Measurements from ENCODE around the gene TBC1D9. TPM values are rescaled to one million over a fixed set of nuclear protein-coding genes. Genes with fewer than 3 reads are reported as not detected.
A peak's percentile ranks its signal among the peaks of the same experiment; 100 is the strongest.

The TBC1D9 gene
- total RNA-seq, 6 experiments from 2014 or later: 6.6 to 17.9 (median 9.4) TPM

DNA sequence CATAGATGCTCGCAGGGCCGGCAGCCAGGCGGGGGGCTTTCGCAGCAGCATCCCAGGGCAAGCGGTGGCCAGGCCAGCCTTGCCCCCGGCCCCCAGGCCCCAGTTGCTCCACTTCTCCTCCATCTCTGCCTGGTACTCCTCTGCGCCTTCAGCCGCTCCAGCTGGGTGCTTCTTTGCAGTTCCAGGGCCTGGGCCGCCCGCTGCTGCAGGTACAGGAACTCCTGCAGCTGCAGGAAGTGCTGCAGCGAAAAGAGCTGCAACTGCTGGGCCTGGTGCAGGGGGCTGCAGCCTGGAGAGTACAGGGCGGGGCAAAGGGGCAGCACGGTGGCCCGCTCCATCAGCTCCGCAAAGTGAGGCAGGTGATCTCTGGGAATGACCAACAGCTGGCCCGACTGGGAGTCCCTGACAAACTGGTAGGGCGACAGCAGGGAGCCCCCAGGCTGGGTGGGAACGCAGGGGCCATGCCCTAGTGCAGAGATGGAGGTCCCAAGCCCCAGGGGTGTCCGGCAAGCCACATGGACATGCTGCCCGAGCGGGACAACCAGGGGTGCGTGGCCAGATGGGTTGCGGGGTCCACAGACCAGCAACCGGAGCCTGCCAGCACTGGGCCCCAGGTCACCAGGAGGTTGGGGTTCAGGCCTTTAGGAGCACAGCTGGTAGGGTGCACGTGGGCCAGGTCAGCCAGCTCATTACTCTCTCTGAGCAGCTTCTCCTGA, 111.6 kb downstream of the TBC1D9 start:
- TF ChIP-seq, protein P1, sequence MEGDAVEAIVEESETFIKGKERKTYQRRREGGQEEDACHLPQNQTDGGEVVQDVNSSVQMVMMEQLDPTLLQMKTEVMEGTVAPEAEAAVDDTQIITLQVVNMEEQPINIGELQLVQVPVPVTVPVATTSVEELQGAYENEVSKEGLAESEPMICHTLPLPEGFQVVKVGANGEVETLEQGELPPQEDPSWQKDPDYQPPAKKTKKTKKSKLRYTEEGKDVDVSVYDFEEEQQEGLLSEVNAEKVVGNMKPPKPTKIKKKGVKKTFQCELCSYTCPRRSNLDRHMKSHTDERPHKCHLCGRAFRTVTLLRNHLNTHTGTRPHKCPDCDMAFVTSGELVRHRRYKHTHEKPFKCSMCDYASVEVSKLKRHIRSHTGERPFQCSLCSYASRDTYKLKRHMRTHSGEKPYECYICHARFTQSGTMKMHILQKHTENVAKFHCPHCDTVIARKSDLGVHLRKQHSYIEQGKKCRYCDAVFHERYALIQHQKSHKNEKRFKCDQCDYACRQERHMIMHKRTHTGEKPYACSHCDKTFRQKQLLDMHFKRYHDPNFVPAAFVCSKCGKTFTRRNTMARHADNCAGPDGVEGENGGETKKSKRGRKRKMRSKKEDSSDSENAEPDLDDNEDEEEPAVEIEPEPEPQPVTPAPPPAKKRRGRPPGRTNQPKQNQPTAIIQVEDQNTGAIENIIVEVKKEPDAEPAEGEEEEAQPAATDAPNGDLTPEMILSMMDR (IDR thresholded peaks at IDR 0.05): no peak
- TF ChIP-seq POLR2A (IDR thresholded peaks at IDR 0.05): no peak
- no peaks in the 10 kb centered on the region for H3K36me3 ChIP-seq
- 100% methylated on average over 2 of the region's 25 CpGs for WGBS (ENCODE audit: insufficient coverage, low coverage, low lambda C conversion rate, missing lambda C conversion rate)
- H3K27ac ChIP-seq: no peak overlapping the region
- no peak overlapping the region for H3K4me3 ChIP-seq
- no peak for ATAC-seq
- no peak for DNase-seq
- no peaks in the 10 kb centered on the region for H3K27me3 ChIP-seq
- H3K4me1 ChIP-seq: peaks cover 0 to 37% (median 2%) of the 10 kb centered on the region in 4 donors
- no peaks in the 10 kb centered on the region for H3K9me3 ChIP-seq
- intact Hi-C loops (cut with DNase I): no loop called here

DNA sequence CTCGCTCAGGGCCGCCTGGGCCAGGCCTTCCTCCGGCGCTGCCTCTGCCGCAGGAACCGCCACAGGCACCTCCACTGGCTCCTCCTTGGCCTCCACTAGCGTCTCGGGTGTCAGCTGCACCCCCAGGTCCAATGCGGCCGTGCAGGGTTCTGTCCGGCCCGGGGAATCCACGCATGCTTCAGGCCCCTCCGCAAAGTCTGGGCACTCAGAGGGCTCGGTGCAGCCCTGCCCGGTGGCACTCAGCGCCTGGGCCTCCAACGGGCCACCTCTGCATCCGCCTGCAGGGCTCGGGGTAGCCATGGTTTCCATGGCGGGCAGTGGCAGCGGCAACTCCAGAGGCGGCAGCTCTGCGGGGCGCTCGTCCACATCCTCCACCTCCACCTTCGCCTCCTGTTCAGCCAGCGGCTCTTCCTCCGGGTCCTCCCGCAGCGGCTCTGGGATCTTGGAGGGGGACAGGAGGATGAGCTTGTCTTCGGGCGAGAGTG, 112.6 kb downstream of the TBC1D9 start:
- no peaks in the 10 kb centered on the region for H3K27me3 ChIP-seq
- intact Hi-C loops (cut with DNase I): no loop called here
- DNase-seq: no peak
- H3K36me3 ChIP-seq: peaks cover 0 to 3% (median 0%) of the 10 kb centered on the region in 4 donors
- no peak overlapping the region for H3K27ac ChIP-seq
- peaks cover 0 to 39% (median 5%) of the 10 kb centered on the region in 4 donors for H3K4me1 ChIP-seq
- H3K9me3 ChIP-seq: no peaks in the 10 kb centered on the region
- TF ChIP-seq, protein P1 (IDR thresholded peaks at IDR 0.05): no peak
- no peak for TF ChIP-seq POLR2A (IDR thresholded peaks at IDR 0.05)
- ATAC-seq: no peak
- no peak overlapping the region for H3K4me3 ChIP-seq
- WGBS (ENCODE audit: insufficient coverage, low coverage, low lambda C conversion rate, missing lambda C conversion rate): 82% methylated on average over 3 of the region's 33 CpGs

DNA sequence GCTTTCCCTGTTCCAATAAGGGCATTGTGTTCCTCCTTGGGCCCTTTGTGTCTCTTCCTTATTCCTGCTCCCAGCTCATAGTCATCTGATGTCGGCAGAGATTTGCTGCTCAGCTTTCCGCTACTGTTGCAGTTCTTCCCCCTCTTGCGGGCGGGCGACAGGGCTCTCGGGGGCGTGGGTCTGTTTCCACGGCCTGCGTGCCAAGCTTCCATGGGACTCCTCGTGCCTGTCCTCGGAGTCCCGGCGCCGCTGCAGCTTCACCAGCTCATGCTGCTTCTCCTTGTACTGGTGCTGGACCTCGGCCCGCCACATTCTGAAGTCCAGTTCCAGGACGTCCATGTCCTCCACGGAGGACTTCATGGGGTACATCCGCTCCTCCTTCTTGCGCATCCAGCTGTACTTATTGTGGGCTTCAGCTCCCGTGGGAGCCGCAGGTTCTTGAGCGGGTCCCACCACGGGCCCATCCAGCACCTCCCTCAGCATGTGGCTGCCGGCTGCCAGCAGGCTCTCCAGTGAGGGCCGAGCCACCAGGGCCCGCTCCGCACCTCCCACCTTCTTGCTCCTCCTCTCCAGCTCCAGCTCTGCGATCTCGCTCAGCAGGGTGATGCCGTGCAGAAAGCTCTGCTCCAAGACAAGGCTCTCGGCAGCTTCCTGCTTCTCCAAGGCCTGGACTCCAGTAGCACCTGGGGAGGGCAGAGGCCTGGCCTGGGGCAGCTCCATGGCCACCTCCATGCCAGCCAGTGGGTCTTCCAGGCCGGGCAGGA, 113.3 kb downstream of the TBC1D9 start:
- peaks cover 0 to 39% (median 5%) of the 10 kb centered on the region in 4 donors for H3K4me1 ChIP-seq
- intact Hi-C loops (cut with DNase I): no loop called here
- peaks cover 0 to 3% (median 0%) of the 10 kb centered on the region in 4 donors for H3K36me3 ChIP-seq
- 97% methylated on average over 15 of the region's 33 CpGs for WGBS (ENCODE audit: insufficient coverage, low coverage, low lambda C conversion rate, missing lambda C conversion rate)
- H3K27ac ChIP-seq: peak overlapping the region in 1 of 3 donors; percentile 93
- DNase-seq: no peak
- H3K9me3 ChIP-seq: no peaks in the 10 kb centered on the region
- H3K27me3 ChIP-seq: no peaks in the 10 kb centered on the region
- no peak overlapping the region for H3K4me3 ChIP-seq
- TF ChIP-seq, protein P1 (IDR thresholded peaks at IDR 0.05): no peak
- no peak for TF ChIP-seq POLR2A (IDR thresholded peaks at IDR 0.05)
- no peak for ATAC-seq

DNA sequence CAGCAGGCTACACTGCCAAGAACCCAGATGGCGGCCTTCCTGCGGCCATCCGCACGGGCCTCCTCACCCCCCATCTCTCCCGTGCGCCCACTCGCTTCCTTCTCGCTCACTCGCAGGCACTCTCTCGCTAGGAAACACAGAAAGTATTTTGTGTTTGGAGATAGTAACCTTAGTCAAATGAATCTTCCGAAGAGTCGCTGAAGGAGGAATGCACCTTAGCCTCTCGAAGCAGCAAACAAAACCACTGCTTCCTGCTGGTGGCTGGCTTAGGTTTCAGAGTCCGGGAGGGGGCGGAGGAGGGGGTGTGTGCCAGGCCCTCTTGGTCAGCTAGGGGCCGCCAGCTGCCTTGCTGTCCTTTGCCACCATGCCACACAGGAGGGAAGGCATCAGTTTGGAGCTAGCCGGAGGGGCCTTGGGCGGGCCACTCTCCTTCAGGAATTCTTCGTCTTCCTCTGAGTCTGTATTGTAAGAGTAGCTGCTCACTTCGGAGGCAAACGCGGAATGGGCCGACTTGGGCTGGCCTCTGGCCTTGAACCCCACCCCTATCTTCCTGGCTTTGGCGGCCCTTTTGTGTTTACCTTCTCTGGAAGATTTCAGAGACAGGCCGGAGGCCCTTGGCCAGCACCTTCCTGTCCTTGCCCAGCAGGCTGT, 114.3 kb downstream of the TBC1D9 start:
- Histone ChIP-seq H3K27ac (peak overlapping the region; percentile 75 to 93 (median 77)), H3K9me3 (no peaks in the 10 kb centered on the region), H3K4me3 (peak overlapping the region; percentile 43 to 54 (median 52)), H3K36me3 (peaks cover 0 to 3% (median 0%) of the 10 kb centered on the region in 4 donors), H3K4me1 (peaks cover 0 to 46% (median 6%) of the 10 kb centered on the region in 4 donors), H3K27me3 (no peaks in the 10 kb centered on the region)
- peak; percentile 66 to 85 (median 77) for DNase-seq
- intact Hi-C loops (cut with DNase I): no loop called here
- WGBS (ENCODE audit: insufficient coverage, low coverage, low lambda C conversion rate, missing lambda C conversion rate): 30% methylated on average over 21 of the region's 25 CpGs
- TF ChIP-seq POLR2A (IDR thresholded peaks at IDR 0.05): no peak
- TF ChIP-seq, protein P1 (IDR thresholded peaks at IDR 0.05): peak; percentile 31 to 41 (median 34)
- peak; percentile 71 to 85 (median 80) for ATAC-seq

Data from right lobe of liver (tissue), 6 donors.